Right lung (tissue), 5 donors: ENCODE data around the gene CEBPA. TPM values are rescaled to one million over a fixed set of nuclear protein-coding genes. Genes with fewer than 3 reads are reported as not detected.
A peak's percentile ranks its signal among the peaks of the same experiment; 100 is the strongest.

Experiments
- DNase-seq, 2 donors: peaks; one replicate each; pipeline ENCODE4 v3.0.0-alpha.2; 2013
- polyA plus RNA-seq, 5 donors: library from polyadenylated mRNA; unstranded; fragments of 120-200 nt; gene quantifications; one replicate each; pipeline versions ENCODE4 v1.2.1 to v1.2.3, GENCODE V29; 2013; ENCODE audit warnings: inconsistent platforms in 1 of 5, low replicate concordance in 1 of 5; ENCODE audit not compliant: insufficient read length in 5 of 5, insufficient read depth in 1 of 5

Gene CEBPA
- polyA plus RNA-seq, 5 donors: 10.7 to 25.9 (median 14.2) TPM

DNA sequence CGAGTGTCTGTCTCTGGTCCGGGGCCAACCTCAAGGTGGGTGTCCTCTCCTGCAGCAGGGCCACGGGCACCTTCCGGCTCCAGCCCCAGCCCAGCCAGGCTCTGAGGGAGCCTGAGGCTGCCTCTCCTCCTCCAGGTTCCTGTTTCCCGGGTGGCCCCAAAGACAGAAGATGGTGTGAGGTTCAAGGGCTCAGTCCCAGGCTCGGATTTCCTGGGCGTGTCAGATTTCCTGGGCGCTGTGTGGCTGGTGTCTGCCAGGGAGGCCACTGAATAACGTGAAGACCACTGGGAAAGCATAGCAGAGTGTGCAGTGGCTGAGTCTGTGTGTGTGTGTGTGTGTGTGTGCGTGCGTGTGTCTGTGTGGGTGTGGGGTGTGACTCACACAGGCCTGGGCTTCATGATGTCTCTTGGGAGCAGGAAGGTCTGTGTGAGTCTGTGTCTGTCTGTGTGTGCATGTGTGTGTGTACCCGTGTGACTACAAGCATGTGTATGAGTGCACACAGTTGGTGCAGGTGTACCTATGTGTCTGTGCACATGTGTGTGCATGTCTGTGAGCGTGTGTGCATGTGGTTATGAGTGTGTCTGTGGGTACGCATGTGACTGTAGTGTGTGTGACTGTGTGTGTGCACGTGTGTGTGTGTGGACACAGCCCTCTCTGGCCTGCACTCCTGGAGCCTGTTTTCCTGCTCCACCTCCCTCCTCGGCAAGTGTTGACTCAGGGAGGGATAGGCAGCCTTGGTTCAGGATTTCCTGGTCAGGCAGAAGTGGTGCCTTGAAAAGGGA lies 28.3 kb downstream of the CEBPA start:
- peak in 1 of 2 donors; percentile 58 for DNase-seq

- DNase-seq: no peak
These were observed 29.1 kb downstream of the CEBPA start for GRCh38 chr19:33273065-33273736.

- no peak for DNase-seq
These were observed 30.9 kb downstream of the CEBPA start for GRCh38 chr19:33271246-33272021.

DNA sequence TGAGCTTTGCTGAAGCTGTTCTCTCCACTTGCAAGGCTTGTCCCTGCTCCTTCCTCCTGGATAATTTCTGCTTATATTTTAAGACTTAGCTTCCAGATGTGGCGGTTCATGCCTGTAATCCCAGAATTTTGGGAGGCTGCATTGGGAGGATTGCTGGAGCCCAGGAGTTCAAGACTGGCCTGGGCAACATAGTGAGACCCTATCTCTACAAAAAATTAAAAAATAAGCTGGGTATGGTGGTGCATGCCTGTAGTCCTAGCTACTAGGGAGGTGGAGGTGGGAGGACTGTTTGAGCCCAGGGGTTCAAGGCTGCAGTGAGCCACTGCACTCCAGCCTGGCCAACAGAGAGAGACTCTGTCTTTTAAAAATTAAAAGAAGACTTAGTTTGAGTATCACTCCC lies 31.6 kb downstream of the CEBPA start:
- no peak for DNase-seq

DNA sequence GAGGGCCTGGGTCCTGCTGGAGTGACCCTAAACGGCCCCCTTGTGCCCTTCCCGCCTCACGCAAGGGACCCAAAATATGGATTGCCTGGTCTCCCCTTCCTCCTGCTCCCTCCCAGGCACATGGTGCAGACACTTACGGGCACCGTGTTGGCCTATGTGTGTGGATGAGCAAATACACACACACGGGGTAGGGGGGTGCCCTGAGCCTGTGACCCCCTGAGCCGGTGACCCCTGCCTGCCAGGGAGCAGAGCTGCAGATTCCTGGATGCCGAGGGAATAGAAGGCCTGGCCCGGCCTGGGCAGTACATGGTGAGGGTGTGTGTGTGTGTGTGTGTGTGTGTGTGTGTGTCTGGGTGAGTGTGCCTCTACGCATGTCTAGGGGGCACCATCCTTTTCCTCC lies 33.3 kb downstream of the CEBPA start:
- DNase-seq: no peak

DNA sequence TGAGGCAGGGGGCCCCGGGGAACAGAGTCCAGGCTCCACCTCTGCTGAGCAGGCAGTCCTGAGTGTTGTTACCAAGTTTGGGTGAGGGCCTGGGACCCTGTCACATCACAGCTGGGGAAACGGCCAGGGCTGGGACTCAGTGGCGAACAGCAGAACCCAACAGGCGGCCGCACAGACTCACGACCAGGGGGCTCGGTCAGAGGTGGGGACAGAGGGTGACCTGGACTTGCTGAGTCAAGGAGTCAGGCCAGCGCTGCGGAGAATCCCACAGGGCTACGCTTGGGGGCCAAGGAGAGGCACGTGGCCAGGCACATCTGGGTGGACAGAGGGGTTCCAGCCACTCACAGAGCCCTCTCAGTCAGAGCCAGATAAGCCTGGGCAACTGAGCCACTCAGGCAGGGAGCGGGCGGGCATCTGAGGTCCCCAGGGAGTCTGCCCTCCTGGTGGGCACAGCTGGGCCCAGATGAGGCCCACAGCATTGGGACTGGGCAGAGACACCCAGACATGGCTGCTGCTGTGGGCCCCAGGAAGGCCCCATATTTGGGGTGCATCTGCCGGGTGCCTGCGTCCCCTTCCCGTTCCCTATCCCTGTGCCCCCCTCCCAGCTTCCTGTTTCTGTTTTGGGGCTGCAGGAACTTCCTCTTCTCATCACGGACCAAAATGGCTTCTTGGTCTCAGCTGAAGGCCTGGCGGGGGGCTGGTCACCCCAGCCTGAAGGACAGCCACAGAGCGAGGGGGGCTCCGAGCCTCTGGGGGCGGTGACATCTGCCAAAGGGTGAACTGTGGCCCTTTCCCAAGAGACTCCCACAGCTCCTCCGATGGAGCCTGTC lies 34.0 kb downstream of the CEBPA start:
- DNase-seq: no peak

GRCh38 chr19:33267706-33268105 lies 34.6 kb downstream of the CEBPA start:
- no peak for DNase-seq

DNA sequence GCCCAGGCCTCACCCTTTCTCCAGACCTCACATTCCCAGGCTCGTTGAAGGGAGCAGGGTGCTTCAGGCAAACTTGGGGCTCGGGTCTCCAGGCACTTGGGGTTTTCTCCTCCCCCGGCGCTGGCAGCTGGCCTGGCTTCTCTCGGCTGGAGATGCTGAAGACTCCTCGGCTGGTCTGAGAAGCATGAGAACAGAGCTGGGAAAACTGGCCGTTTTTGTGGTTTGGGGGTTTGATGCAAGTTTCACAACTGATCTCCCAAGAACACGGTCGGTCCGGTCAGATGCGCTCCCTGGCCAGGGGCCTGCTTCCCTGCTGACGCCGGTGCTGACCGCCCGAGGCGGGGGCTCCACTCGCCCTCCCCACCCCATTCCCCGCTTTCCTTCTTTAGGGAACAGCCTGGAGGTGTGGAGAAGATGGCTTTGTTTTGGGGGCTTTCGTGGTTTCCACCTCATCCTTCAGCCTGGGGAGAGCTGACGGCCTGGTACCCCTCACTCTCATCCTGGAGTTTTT lies 35.3 kb downstream of the CEBPA start:
- DNase-seq: no peak

DNA sequence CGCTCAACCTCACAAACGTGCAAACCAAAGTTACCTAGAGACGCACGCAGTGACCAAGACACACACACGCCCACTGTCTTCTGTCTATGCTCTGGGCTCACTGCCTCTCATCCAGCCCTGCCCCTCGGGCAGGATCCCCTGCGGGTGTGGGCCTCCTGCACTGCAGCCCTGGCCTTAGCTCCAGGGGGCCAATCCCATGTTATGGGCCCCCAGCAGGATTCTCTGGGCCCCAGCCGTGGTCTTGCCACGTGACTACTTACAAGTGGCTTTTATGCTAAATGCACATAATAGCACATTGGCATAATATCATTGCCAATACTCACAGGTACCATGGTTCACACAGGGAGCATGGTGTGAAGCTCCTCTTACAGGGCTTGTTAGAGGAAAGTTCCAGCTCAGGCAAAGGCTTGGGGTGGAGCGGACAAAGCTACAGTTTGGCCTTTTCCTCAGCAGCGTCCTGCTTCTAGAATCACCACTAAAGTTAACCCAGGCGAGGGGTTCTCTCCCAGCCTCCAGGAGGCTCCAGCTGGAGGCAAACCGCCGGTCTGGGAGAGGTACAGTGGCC lies 37.4 kb downstream of the CEBPA start:
- DNase-seq: no peak

DNA sequence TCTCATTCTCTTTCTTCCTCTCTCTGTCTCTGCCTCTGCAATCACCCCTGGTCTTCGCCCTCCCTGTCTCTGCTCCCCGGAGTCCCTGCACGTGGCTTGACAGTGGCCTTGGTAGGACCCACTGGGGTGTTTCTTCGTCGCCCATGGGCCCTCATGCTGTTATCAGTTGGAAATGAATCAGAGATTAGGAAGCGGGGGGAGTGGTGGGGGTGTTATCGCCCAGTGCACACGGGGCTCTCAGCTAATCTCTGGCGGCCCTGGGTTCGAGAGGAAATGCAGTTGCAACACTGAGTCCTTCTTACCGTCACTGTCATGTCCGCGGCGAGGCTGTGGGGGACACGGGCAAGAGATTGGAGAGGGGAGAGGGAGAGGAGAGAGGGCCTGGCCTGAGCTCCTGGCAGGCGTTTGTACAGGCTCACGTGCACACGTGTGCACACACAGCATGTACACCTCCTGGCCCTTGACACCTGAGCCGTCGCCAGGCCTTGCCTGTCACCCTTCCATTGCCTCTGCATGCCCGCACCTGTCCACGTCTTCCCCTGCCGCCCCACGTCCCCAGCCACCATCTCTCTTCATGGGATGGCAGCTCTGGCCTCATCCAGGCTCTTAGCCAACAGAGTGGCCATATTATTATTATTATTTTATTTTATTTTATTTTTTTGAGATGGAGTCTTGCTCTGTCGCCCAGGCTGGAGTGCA lies 38.9 kb downstream of the CEBPA start:
- DNase-seq: no peak

- DNase-seq: no peak
These were observed 40.7 kb downstream of the CEBPA start for GRCh38 chr19:33261511-33262189.

DNA sequence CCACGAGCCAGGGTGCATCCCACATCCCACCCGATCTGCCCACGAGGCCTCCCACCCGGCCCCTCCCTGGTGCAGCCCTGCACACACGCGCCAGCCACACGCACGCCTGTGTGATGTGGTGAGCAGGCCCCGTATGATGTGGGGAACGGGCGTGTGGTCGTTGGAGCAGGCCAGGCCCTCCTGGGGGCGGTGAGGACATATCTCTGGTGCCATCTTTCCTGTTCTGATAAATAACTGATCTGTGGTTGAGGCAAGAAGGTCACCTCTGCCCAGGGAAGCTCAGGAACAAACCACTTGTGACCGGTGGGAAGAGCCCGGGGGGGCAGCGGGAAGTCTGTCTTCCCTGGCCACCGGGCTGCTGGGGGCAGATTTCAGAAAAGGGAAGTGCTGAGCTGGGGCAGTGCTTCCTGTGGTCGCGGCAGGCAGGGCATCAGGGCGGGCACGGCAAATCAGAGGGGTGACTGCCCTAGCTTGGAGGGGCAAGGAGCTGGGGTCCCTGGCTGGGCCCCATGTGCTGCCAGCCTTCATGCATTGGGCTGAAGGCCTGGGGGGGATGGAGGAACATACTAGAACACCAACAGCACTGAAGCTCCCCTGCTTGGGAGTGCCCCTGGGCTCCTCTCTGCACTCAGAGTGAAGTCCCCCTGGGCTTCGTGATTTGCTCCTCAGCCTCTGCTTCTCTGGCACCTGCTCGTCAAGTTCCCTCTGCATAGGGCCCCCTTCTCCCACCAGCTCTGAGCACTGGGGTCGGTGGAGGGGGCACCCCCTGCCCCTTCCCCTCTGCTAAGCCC lies 41.5 kb downstream of the CEBPA start:
- no peak for DNase-seq

DNA sequence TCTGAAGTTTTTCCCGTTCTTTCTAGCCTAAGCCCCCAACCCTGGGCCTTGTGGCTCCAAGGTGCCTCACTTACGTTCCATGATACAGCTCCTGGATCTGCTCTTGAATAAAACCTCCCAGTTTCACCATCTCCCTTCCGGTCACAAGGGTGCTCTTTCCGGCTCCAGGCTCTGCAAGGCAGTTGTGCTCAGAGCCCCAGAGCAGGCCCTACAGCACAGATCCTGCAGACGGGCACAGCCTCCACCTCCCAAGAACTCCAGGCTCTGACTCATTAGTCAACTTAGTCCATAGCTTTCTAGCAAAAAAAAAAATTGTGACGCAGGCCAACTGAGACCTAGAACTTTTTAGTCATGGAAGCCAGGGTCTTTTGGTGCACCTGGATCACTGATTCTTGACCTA lies 42.8 kb downstream of the CEBPA start:
- DNase-seq: no peak

- no peak for DNase-seq
These were observed 44.5 kb downstream of the CEBPA start for GRCh38 chr19:33257828-33258227.

GRCh38 chr19:33256261-33256660 lies 46.1 kb downstream of the CEBPA start:
- DNase-seq: no peak

DNA sequence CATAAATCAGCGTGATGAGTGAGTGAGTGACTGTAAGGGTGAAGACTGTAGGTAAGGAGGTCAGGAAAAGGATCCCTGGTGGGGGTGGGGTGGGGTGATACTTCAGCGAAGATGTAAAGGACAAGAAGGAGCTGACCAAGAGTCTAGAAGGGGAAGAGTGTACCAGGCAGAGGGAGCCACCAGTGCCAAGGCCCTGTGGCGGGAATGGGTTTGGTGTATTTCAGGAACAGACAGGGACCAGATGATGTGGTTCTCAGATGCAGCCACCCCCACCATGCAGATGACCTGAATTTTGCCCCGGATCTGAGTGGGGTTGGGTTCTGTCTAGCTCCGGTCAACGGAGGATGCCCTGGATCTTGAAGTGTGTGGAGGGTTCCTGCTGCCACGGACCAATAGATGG lies 46.6 kb downstream of the CEBPA start:
- no peak for DNase-seq

DNA sequence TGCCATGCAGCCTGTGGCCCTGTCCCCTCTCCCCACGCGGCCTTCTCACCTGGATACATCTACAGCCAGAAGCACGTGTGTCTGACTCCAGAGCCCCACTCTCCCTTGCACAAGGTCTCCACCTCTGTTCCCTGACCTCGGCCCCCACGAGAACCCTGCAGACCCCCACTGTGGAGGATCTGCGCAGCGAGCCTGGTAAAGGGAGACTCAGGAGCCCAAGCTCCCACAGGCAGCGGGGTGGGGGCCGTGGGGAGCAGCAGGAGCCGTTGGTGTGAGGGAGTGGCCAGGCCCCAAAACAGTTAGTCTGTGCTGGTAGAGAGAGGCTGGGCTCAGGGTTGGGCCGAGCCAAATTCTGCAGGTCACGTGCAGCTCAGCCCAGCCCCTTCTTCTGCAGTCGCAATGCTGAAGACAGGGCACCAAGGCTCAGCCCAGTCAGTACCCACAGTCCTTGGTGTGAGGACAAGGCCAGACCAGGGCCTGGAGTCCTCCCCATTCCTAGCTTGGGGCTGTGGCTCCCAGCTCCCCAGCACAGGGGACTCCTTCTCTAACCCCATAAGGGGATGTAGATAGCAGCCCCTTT lies 48.0 kb downstream of the CEBPA start:
- no peak for DNase-seq

- DNase-seq: no peak
These were observed 49.4 kb downstream of the CEBPA start for GRCh38 chr19:33252971-33253370.
